Effector CD8-positive, alpha-beta T cell (primary cell): ENCODE results near the gene ENPP6.

Experiments used
- DNase-seq: peaks from one replicate; lab custom pipeline; 2025; lab: John Stamatoyannopoulos, UW

The ENPP6 gene

GRCh38 chr4:184190711-184191110 lies 27.0 kb downstream of the ENPP6 start:
- no peak for DNase-seq

- no peak for DNase-seq
Observed at GRCh38 chr4:184189966-184190365, 27.7 kb downstream of the ENPP6 start.

- DNase-seq, result no peak
Observed at GRCh38 chr4:184188443-184189400, 29.0 kb downstream of the ENPP6 start.

GRCh38 chr4:184177271-184177670 lies 40.4 kb downstream of the ENPP6 start:
- DNase-seq, result no peak

GRCh38 chr4:184174571-184175488 lies 42.8 kb downstream of the ENPP6 start:
- no peak for DNase-seq

GRCh38 chr4:184171011-184171410 lies 46.7 kb downstream of the ENPP6 start:
- DNase-seq, result no peak

GRCh38 chr4:184169225-184169867 lies 48.3 kb downstream of the ENPP6 start:
- no peak for DNase-seq

- peak; percentile 8 for DNase-seq
Observed at GRCh38 chr4:184168406-184169019, 49.2 kb downstream of the ENPP6 start.

- no peak for DNase-seq
Observed at GRCh38 chr4:184167576-184167975, 50.1 kb downstream of the ENPP6 start.

- no peak for DNase-seq
Observed at GRCh38 chr4:184166736-184167135, 50.9 kb downstream of the ENPP6 start.

- DNase-seq, result no peak
Observed at GRCh38 chr4:184165291-184165690, 52.4 kb downstream of the ENPP6 start.

GRCh38 chr4:184163813-184164212 lies 53.9 kb downstream of the ENPP6 start:
- DNase-seq, result no peak

- no peak for DNase-seq
Observed at GRCh38 chr4:184162596-184162995, 55.1 kb downstream of the ENPP6 start.

GRCh38 chr4:184157322-184157721 lies 60.4 kb downstream of the ENPP6 start:
- DNase-seq, result no peak

GRCh38 chr4:184156163-184156920 lies 61.3 kb downstream of the ENPP6 start:
- no peak for DNase-seq

- DNase-seq, result no peak
Observed at GRCh38 chr4:184154199-184154598, 63.5 kb downstream of the ENPP6 start.

- DNase-seq, result no peak
Observed at GRCh38 chr4:184153781-184154180, 63.9 kb downstream of the ENPP6 start.

- DNase-seq, result no peak
Observed at GRCh38 chr4:184151988-184152485, 65.6 kb downstream of the ENPP6 start.

- DNase-seq, result no peak
Observed at GRCh38 chr4:184150102-184150839, 67.4 kb downstream of the ENPP6 start.
